GM21526 (cell line): ENCODE data around the gene ABO.
"Not testable (repeated sequence)": the region's sequence is repeated elsewhere in the genome, so short reads cannot be mapped to it uniquely, and the experiment has no call there.

Source experiments
- ATAC-seq: cut with Tn5 transposase; IDR thresholded peaks from one replicate; pipeline ENCODE4 v1.9.1; 2021; ENCODE audit warnings: moderate library complexity; ENCODE audit not compliant: unreplicated experiment, low FRiP score

ABO gene

GRCh38 chr9:133227996-133228395 lies 47.0 kb downstream of the ABO start:
- ATAC-seq, result not testable (repeated sequence)

- ATAC-seq, result no peak
Measured at GRCh38 chr9:133227242-133227860, 47.6 kb downstream of the ABO start.

GRCh38 chr9:133226219-133227171 lies 48.5 kb downstream of the ABO start:
- no peak for ATAC-seq

GRCh38 chr9:133225171-133226011 lies 49.6 kb downstream of the ABO start:
- ATAC-seq, result no peak

DNA sequence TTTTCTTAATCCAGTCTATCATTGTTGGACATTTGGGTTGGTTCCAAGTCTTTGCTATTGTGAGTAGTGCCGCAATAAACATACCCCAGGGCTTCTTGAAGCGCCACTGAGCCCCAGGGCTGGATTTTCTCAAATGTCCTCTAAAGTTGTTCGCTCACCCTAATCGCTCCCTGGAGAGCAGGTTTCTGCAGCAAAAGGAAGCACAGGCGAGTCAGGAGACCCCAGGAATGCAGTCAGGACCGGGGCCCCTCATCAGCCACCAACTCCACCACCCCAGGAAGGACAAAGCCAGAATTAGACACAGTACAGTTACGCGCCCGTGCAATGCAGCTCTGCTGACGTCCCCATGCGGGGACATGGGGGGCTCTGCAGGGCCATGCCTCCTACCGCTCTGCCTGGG lies 50.2 kb downstream of the ABO start:
- no peak for ATAC-seq

DNA sequence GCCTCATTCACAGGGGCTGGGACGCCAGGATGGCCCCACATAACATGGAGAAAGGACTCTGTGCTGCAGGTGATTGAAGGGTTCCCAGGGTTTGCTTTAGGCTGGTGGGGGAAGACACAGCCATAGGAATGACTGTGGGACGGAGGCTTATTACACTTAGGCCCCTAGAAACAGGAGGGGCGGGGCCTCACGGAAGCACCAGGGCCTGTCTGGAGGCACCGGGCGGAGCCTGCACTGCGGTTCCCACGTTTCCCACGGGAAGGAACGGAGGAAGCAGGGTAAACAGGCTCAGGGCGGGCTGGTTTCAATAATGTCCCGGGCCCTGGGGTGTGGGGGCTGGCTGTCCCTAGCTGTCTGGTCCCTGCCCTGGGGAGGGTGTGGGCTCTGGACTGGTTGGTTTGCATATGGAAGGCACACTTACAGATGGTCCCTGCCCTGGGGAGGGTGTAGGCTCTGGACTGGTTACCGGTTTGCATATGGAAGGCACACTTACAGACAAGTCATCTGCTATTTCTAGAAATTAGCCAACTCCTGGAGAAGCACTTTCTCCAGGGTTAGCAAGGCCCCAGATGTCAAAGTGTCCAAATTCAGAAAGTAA lies 51.7 kb downstream of the ABO start:
- ATAC-seq, result not testable (repeated sequence)

DNA sequence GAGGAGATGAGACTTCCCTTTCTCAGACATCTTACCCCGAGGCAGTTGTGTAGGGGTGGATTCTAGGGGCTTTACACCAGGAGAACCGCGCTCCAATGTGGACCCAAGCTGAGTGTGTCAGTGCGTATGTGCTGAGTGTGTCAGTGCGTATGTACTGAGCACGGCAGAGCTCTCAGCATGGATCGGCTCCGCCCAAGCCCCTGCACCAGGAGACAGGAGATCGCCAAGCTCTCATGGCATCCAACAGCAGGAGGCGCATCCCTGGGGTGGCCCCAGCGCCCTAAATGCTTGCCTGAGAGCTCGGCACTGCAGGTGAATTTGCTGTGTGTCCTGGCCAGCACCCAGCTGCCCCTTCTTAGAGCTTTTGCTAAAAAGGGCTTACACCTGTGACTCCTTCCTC lies 53.0 kb downstream of the ABO start:
- ATAC-seq, result not testable (repeated sequence)

GRCh38 chr9:133221177-133221809 lies 53.7 kb downstream of the ABO start:
- ATAC-seq, result no peak

DNA sequence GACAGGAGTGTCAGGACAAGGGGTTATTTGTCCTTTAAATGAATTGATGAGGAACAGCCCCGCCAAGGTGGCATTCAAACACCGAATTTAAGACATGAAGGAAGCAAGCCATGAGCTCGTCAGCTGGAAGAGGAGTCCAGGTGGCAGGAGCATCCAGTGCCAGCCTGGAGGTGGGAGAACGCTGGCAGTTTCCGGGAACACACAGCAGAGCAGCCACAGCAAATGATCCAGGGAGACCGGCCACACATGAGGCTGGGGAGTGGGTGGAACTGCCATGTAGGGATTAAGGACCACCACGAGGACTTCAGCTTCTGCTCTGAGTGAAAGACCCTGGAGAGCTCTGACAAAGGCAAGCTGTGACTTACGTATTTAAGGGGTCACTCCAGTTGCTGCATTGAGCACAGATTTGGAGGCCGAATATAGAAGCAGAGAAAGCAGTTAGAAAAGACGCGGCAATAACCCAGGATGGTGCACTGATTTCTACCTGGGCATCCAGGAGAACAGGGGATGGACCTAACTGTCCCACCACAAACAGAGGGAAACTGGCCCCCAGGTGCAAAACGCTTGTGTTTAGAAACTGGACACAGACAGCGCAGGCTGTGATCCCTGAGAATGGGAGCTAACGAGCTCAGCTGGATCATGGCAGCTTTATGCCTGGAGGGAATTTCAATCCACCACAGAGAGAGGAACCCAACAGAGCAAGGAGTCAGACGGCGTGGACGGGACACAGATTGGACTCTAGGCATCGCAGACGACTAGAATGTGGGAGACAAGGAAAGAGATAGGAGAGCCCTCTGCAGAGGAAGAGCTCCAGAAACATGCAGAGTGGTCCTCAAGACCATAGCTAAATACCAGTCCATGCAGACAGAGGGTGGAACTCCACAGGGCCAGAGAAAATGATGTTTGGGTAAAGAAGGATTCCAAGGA lies 56.7 kb downstream of the ABO start:
- ATAC-seq, result not testable (repeated sequence)

- not testable (repeated sequence) for ATAC-seq
Measured at GRCh38 chr9:133217333-133217988, 57.5 kb downstream of the ABO start.

DNA sequence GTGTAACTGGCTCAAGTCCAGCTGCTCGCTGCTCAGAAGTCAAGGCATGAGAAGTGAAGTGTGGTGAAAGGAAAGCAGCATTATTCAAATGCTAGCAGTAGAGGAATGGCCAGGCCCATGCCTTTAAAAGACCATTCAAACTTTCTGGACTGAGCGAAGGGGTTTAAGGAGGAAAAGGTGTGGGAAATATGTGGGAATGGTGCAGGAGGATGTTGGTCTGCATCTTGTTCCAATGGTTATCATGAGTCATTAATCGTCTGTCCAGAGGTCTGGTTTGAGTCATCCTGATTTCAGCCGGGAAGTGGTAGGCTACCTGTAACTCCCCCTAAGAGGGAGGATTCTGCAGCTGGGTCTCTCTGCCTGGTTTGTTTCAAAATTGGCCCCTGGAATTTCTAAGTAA lies 60.7 kb downstream of the ABO start:
- ATAC-seq, result not testable (repeated sequence)

- no peak for ATAC-seq
Measured at GRCh38 chr9:133210609-133211008, 64.4 kb downstream of the ABO start.

GRCh38 chr9:133210202-133210532 lies 64.8 kb downstream of the ABO start:
- ATAC-seq, result no peak

- ATAC-seq, result not testable (repeated sequence)
Measured at GRCh38 chr9:133209327-133210201, 65.4 kb downstream of the ABO start.

GRCh38 chr9:133208880-133209300 lies 66.1 kb downstream of the ABO start, which contains the start of gene OBP2B:
OBP2B (minus strand) TSS chr9:133209250; CDS start chr9:133209199, 51 bp downstream.
- not testable (repeated sequence) for ATAC-seq

DNA sequence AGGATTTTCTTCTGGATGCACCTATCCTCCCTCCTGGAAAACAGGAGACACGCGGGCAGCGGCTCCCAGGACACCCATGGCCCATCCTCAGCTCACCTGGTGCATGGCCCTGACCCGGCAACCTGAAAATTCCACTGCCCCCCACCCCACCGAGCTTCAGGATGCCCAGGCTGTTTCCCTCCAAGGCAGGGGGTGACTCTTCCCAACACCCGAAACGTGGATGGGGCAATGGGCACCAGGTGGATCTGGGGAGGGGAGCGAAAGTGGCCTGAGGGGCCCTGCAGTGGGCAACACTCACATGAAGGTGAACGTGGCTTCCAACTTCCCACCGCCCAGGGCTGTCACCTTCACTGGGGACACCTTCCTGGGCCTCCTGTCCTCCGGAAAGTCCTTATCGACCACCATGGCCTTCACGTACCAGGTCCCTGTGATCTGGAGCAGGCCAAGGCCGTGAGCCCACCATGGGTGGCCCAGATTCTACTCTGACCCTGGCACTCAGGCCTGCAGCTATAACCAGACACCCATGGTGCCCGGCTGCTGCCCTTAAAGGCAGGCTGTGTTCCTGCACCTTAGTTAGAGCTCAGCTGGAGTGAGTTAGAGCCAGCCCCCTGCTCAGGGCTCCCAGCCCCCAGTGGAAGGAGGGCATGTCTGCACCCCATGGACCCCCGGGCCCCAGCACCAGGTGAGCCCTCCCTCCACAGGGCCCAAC lies 66.7 kb downstream of the ABO start:
- not testable (repeated sequence) for ATAC-seq
